Large intestine (tissue), 3 donors: ENCODE results near the gene SCUBE1. TPM values are rescaled to one million over a fixed set of nuclear protein-coding genes. Genes with fewer than 3 reads are reported as not detected.
A peak's percentile ranks its signal among the peaks of the same experiment; 100 is the strongest.

Source experiments
- DNase-seq, 2 donors: peaks; one replicate each; pipeline versions ENCODE4 v3.0.0 to v3.0.0-alpha.2; 2013
- H3K27ac ChIP-seq: one replicate; pipeline ENCODE4 v1.5.1; 2013; ENCODE audit warnings: low read length
- H3K27me3 ChIP-seq: 2 replicates; pipeline ENCODE4 v1.6.1; 2013; ENCODE audit warnings: low read length; ENCODE audit not compliant: control insufficient read depth, insufficient read depth
- H3K36me3 ChIP-seq: 2 replicates; pipeline ENCODE4 v1.6.1; 2013; ENCODE audit warnings: low read length; ENCODE audit not compliant: control insufficient read depth, insufficient read depth
- H3K4me1 ChIP-seq: one replicate; pipeline ENCODE4 v1.6.1; 2013; ENCODE audit warnings: low read length; ENCODE audit not compliant: control insufficient read depth, insufficient read depth
- H3K4me3 ChIP-seq: one replicate; pipeline ENCODE4 v1.5.1; 2013; ENCODE audit warnings: low read length
- H3K9me3 ChIP-seq: one replicate; pipeline ENCODE4 v1.6.1; 2013; ENCODE audit warnings: mild to moderate bottlenecking, low read depth, low read length, moderate library complexity; ENCODE audit not compliant: control insufficient read depth
- WGBS: methylation state at CpG from one replicate; pipeline ENCODE4 v1.1.5; 2013; ENCODE audit warnings: low lambda C conversion rate; ENCODE audit not compliant: insufficient coverage; 5-methylcytosine and 5-hydroxymethylcytosine counted together
- polyA plus RNA-seq: library from polyadenylated mRNA; unstranded; fragments of 120-200 nt; gene quantifications from one replicate; pipeline ENCODE4 v1.2.1, GENCODE V29; 2013

Gene SCUBE1
- polyA plus RNA-seq, 1 donor: 4.4 TPM

- DNase-seq: peak; percentile 99
- peaks cover 14% of the 10 kb centered on the region for H3K4me1 ChIP-seq
- no CpG with 5 or more reads among the region's 86 CpGs for WGBS
- peaks cover 9% of the 10 kb centered on the region for H3K27me3 ChIP-seq
- peaks cover 6% of the 10 kb centered on the region for H3K36me3 ChIP-seq
- H3K9me3 ChIP-seq: peaks cover 5% of the 10 kb centered on the region
- H3K27ac ChIP-seq: peak overlapping the region; percentile 87
- H3K4me3 ChIP-seq: peak overlapping the region; percentile 56
Observed at GRCh38 chr22:43187171-43188099, 155.7 kb downstream of the SCUBE1 start.

DNA sequence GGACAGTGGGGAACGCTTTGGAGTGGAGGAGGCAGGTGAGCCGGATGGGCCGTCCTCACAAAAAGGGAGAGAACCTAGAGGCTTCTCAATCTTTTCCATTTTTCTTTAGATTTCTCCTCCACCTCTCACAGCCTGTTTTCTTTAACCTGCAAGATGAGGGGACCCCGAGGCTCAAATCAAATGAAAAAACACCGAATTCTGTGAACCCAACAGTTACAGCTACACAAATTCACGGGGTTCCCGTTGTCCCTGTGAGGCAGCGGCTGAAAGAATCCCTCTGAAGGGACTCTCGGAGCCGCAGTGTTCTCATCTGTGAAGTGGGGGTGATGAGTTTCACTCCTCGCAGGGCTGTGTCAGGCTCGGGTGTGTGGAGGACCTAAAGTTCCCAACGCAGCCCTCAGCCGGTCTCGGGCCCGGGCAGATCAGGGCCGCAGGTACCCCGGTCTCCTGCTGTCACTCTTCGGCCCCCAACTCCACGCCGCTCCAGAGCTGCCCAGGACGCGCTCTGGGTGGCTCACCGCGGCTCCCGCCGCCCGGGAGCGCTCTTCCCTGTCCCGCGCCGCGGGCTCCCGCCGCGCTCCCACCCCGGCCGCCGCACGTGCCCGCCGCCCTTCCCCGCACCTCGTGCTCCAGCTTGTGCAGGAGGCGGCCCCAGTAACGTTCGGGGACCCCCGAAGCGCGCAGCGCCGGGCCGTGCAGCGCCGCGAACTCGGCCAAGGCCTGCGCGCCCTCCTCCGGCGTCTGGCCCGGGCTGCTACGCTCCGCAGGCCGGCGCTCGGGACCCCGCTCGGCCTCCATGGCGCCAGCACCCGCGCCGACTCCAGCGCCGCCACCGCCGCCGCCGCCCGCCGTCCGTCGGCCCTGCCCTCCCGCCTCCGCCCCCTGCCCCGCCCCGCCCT, 156.7 kb downstream of the SCUBE1 start, which contains the start of gene TTLL12:
TSS of gene TTLL12 (minus strand) at position 863 of the 899 bp plus-strand sequence. CDS start at position 798, 65 bp downstream.
- H3K4me1 ChIP-seq: peaks cover 14% of the 10 kb centered on the region
- peak; percentile 43 to 84 for DNase-seq
- H3K9me3 ChIP-seq: peaks cover 5% of the 10 kb centered on the region
- peaks cover 15% of the 10 kb centered on the region for H3K36me3 ChIP-seq
- peak within 1 kb of the TSS; percentile 87 for H3K27ac ChIP-seq
- peak within 1 kb of the TSS; percentile 66 for H3K4me3 ChIP-seq
- peaks cover 9% of the 10 kb centered on the region for H3K27me3 ChIP-seq
- WGBS: 0% methylated on average over 1 of the region's 87 CpGs

DNA sequence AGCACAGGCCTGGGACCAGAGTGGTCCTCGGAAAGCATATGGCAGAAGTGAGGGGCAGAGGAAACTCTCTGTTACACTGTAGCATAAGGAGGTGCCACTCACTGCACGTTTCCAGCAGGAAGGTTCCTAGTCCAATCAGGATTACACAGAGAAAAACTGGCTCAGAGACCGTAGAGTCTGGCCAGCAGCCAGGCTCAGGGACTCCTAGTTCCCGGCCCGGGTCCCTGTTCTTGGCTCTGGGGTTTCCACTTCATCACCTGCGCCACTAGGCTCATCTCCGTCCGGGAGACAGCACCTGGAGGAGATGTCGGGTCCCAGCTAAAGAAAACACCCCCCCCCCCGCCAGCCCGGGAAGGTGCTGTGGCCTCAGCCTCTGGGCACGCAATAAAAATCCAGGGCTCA, 157.3 kb downstream of the SCUBE1 start:
- Histone ChIP-seq H3K27ac (no peak overlapping the region), H3K9me3 (peaks cover 2% of the 10 kb centered on the region), H3K36me3 (peaks cover 21% of the 10 kb centered on the region), H3K4me1 (peaks cover 14% of the 10 kb centered on the region), H3K4me3 (peak overlapping the region; percentile 66), H3K27me3 (peaks cover 4% of the 10 kb centered on the region)
- WGBS: no CpG with 5 or more reads among the region's 12 CpGs
- peak in 1 of 2 donors; percentile 58 for DNase-seq

GRCh38 chr22:43183496-43184277, 159.5 kb downstream of the SCUBE1 start:
- H3K4me3 ChIP-seq: no peak overlapping the region
- DNase-seq: peak in 1 of 2 donors; percentile 14
- peaks cover 42% of the 10 kb centered on the region for H3K36me3 ChIP-seq
- H3K4me1 ChIP-seq: peaks cover 14% of the 10 kb centered on the region
- WGBS: no CpG with 5 or more reads among the region's 12 CpGs
- H3K27me3 ChIP-seq: no peaks in the 10 kb centered on the region
- H3K27ac ChIP-seq: peak overlapping the region; percentile 43
- peaks cover 2% of the 10 kb centered on the region for H3K9me3 ChIP-seq

- H3K4me3 ChIP-seq: no peak overlapping the region
- H3K36me3 ChIP-seq: peaks cover 48% of the 10 kb centered on the region
- H3K9me3 ChIP-seq: peaks cover 2% of the 10 kb centered on the region
- DNase-seq: no peak
- WGBS: no CpG with 5 or more reads among the region's 17 CpGs
- no peaks in the 10 kb centered on the region for H3K27me3 ChIP-seq
- H3K4me1 ChIP-seq: peaks cover 14% of the 10 kb centered on the region
- H3K27ac ChIP-seq: no peak overlapping the region
Observed at GRCh38 chr22:43182726-43183125, 160.4 kb downstream of the SCUBE1 start.

DNA sequence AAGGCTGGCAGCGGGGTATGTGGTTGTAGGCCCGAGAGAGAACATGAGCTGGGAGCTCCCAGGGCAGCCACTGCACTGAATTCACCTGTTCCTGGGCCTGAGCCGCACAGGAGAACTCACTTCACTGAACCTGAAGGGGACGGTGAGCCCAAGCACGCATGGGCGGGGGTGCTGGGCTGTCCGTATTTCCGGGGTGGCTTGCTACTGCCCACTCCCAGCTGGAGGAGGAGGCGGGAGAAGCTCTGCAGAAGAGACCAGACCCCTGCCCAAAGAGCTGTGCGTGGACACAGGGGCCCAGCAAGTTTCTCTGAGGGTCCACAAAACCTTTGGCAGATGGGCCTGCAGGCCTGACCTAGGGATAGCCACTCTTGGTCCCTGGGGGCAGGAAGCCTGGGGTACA, 161.1 kb downstream of the SCUBE1 start:
- Histone ChIP-seq H3K27ac (no peak overlapping the region), H3K4me3 (no peak overlapping the region), H3K36me3 (peaks cover 52% of the 10 kb centered on the region), H3K27me3 (no peaks in the 10 kb centered on the region), H3K4me1 (peaks cover 14% of the 10 kb centered on the region), H3K9me3 (no peaks in the 10 kb centered on the region)
- DNase-seq: no peak
- WGBS: no CpG with 5 or more reads among the region's 10 CpGs

DNA sequence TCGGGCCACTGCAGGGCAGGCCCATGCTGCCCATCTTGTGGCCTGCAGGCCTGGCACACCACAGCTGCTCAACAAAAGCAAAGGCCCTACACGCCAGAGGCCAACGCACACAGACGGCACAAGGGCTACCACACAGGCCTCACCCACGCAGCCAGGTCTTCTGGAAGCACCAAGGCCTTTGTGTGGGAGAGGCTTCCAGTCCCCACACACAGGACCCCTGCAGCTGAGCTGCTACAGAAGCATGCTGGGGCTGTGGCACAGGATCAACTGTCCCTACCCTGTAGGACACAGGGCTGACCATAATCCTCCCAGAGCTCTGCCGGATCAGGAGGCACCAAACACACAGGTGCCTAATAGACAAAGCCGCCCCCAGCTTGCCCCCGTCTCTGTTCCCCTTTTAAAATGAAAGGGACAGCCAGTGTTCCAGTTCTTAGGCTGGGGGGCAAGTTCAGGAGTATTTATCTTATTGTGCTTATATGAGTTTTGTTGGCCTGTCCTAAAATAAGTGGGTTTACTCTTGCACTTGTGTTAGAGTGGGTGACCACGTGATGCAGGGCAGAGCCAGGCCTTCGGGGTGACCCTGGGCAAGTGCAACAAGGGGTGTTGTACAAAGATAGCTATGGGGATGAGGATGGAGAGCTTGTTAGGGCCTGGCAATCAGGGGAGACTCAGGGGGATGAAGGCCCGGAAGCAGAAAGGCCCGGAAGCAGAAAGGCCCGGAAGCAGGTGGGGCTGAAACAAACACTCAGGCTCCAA, 161.7 kb downstream of the SCUBE1 start:
- no peak overlapping the region for H3K4me3 ChIP-seq
- no peaks in the 10 kb centered on the region for H3K27me3 ChIP-seq
- no peaks in the 10 kb centered on the region for H3K9me3 ChIP-seq
- WGBS: 100% methylated on average over 1 of the region's 13 CpGs
- H3K4me1 ChIP-seq: peaks cover 14% of the 10 kb centered on the region
- no peak overlapping the region for H3K27ac ChIP-seq
- H3K36me3 ChIP-seq: peaks cover 53% of the 10 kb centered on the region
- DNase-seq: no peak

DNA sequence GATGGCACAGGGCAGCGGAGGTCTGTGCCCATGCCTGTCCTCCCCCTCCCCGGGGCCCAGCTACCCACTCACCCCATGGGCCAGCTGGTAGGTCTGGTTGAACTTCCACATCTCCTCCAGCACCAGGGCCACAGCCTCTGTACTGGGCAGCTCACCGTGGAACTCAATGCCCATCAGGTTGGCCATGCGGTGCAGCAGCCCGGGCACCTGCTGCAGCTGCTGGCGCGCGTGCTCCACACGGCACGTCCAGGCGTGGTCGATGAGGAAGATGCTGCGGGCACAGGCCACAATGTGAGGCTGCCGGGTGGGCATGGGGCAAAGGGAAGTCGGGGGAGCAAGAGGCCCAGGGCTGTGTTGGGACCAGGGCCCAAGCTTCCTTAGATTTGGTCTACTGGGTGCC, 162.5 kb downstream of the SCUBE1 start:
- Histone ChIP-seq H3K27me3 (no peaks in the 10 kb centered on the region), H3K27ac (no peak overlapping the region), H3K36me3 (peaks cover 59% of the 10 kb centered on the region), H3K9me3 (no peaks in the 10 kb centered on the region), H3K4me1 (peaks cover 10% of the 10 kb centered on the region), H3K4me3 (no peak overlapping the region)
- WGBS: no CpG with 5 or more reads among the region's 15 CpGs
- DNase-seq: no peak

GRCh38 chr22:43179911-43180195, 163.3 kb downstream of the SCUBE1 start:
- Histone ChIP-seq H3K27me3 (no peaks in the 10 kb centered on the region), H3K36me3 (peaks cover 67% of the 10 kb centered on the region), H3K4me1 (peaks cover 8% of the 10 kb centered on the region), H3K4me3 (no peak overlapping the region), H3K27ac (no peak overlapping the region), H3K9me3 (no peaks in the 10 kb centered on the region)
- no CpG with 5 or more reads among the region's 15 CpGs for WGBS
- no peak for DNase-seq
